ENCODE data around the gene CYLD.

CYLD gene

GRCh38 chr16:50741781-50742575 lies at the start of gene CYLD:
TSS of gene CYLD (plus strand) at chr16:50742086. CDS start at chr16:50749699, 7,613 bp downstream.
- in situ Hi-C loops (cut with HindIII; ENCODE audit: low sequenced_read_pairs), result no loop called here

GRCh38 chr16:50692644-50692998 lies 49.3 kb upstream of the CYLD start:
- in situ Hi-C loops (cut with HindIII; ENCODE audit: low sequenced_read_pairs), result no loop called here

GRCh38 chr16:50692999-50693781 lies 48.7 kb upstream of the CYLD start, which contains the start of gene NOD2:
TSS of gene NOD2 (plus strand) at chr16:50693606. CDS start at chr16:50699496, 5,890 bp downstream.
- in situ Hi-C loops (cut with HindIII; ENCODE audit: low sequenced_read_pairs), result no loop called here

GRCh38 chr16:50694206-50694605 lies 47.7 kb upstream of the CYLD start:
- in situ Hi-C loops (cut with HindIII; ENCODE audit: low sequenced_read_pairs), result no loop called here

- in situ Hi-C loops (cut with HindIII; ENCODE audit: low sequenced_read_pairs), result no loop called here
These were observed 46.6 kb upstream of the CYLD start for GRCh38 chr16:50695017-50696000.

GRCh38 chr16:50696126-50696525 lies 45.8 kb upstream of the CYLD start:
- in situ Hi-C loops (cut with HindIII; ENCODE audit: low sequenced_read_pairs), result no loop called here

- in situ Hi-C loops (cut with HindIII; ENCODE audit: low sequenced_read_pairs), result no loop called here
These were observed 45.1 kb upstream of the CYLD start for GRCh38 chr16:50696575-50697420.

GRCh38 chr16:50697421-50697715 lies 44.5 kb upstream of the CYLD start:
- in situ Hi-C loops (cut with HindIII; ENCODE audit: low sequenced_read_pairs), result no loop called here

- in situ Hi-C loops (cut with HindIII; ENCODE audit: low sequenced_read_pairs), result no loop called here
These were observed 43.8 kb upstream of the CYLD start for GRCh38 chr16:50697881-50698767.

- in situ Hi-C loops (cut with HindIII; ENCODE audit: low sequenced_read_pairs), result no loop called here
These were observed 42.3 kb upstream of the CYLD start for GRCh38 chr16:50699326-50700159.

- in situ Hi-C loops (cut with HindIII; ENCODE audit: low sequenced_read_pairs), result no loop called here
These were observed 39.2 kb upstream of the CYLD start for GRCh38 chr16:50702725-50703124.

- in situ Hi-C loops (cut with HindIII; ENCODE audit: low sequenced_read_pairs), result no loop called here
These were observed 37.6 kb upstream of the CYLD start for GRCh38 chr16:50704245-50704644.

- in situ Hi-C loops (cut with HindIII; ENCODE audit: low sequenced_read_pairs), result no loop called here
These were observed 36.3 kb upstream of the CYLD start for GRCh38 chr16:50705436-50706110.

- in situ Hi-C loops (cut with HindIII; ENCODE audit: low sequenced_read_pairs), result no loop called here
These were observed 35.6 kb upstream of the CYLD start for GRCh38 chr16:50706250-50706649.

- in situ Hi-C loops (cut with HindIII; ENCODE audit: low sequenced_read_pairs), result no loop called here
These were observed 33.4 kb upstream of the CYLD start for GRCh38 chr16:50708373-50709060.

GRCh38 chr16:50709061-50709684 lies 32.7 kb upstream of the CYLD start:
- in situ Hi-C loops (cut with HindIII; ENCODE audit: low sequenced_read_pairs), result no loop called here

GRCh38 chr16:50709980-50710379 lies 31.9 kb upstream of the CYLD start:
- in situ Hi-C loops (cut with HindIII; ENCODE audit: low sequenced_read_pairs), result no loop called here
